Skeletal muscle satellite cell (primary cell): ENCODE measurements around the gene UBXN1. TPM values are rescaled to one million over a fixed set of nuclear protein-coding genes. Genes with fewer than 3 reads are reported as not detected.

Experiments used
- small RNA-seq: library from RNA; depleted of rRNA; stranded (forward); fragments of <200 nt; gene quantifications from one replicate; pipeline ENCODE3, GENCODE V24; 2012

Gene UBXN1

Small RNAs within 50 kb of the gene (small RNA-seq; reads per million reads assigned to genes)
- not detected for gene SNORA57
